Measurements from ENCODE around the gene ITGA6. TPM values are rescaled to one million over a fixed set of nuclear protein-coding genes. Genes with fewer than 3 reads are reported as not detected.

The ITGA6 gene
- total and polyA plus RNA-seq, 7 donors: 16.4 to 46.5 (median 25.9) TPM

DNA sequence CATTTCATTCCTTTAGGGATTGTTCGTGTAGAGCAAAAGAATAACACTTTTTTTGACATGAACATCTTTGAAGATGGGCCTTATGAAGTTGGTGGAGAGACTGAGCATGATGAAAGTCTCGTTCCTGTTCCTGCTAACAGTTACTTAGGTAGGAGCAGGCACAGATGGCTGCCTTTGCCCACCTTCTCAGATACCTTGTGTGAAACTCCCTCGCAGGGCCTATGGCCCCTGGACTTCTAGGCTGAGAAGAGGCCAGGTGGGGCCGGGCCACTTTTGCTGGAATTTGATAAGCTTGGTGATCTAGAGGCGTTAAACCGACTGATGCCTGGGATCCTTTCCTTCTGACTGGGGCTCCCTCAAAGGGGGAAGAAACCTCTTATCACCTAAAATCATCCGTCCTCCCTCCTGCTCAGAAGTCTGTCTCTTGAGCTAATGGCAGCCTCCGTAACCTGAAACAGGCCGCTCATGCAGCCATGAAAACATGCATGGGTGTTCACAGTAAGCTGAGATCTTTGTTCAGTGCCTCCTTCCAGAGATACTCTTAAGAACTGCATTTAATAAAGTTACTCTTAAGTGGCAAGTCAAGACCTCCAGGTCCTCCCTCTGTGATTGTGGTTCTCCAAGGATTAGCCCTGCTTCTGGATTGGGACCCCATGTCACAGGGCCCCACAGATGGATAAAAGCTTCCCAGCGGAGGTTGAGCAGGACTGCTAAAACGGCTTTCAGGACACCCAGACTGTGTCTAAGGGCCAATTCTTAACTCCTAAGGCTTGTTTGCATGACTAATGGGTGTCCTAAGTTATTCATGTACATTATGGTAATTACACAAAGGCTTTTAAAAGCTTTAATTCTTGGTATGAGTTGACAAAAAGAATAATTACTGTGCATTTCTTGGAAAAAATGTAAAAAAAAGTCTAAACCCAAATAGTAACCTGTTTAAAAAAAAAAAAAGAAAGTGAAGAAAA is 43.9 kb downstream of the ITGA6 start:
- intact Hi-C loops (cut with DNase I): no loop called here
- WGBS, 3 donors: 83 to 87% (median 85%) methylated on average over 11 of the region's 11 CpGs
- DNase-seq: no peak
- H3K4me3 ChIP-seq: no peak overlapping the region
- peaks cover 0 to 87% of the 10 kb centered on the region in 2 donors for H3K36me3 ChIP-seq (ENCODE audit: insufficient read depth in 1 of 2, low read depth in 1 of 2)
- no peaks in the 10 kb centered on the region for H3K27me3 ChIP-seq (ENCODE audit: insufficient read depth in 3 of 3, low read length in 2 of 3)
- no peak for ATAC-seq
- TF ChIP-seq, protein P1, sequence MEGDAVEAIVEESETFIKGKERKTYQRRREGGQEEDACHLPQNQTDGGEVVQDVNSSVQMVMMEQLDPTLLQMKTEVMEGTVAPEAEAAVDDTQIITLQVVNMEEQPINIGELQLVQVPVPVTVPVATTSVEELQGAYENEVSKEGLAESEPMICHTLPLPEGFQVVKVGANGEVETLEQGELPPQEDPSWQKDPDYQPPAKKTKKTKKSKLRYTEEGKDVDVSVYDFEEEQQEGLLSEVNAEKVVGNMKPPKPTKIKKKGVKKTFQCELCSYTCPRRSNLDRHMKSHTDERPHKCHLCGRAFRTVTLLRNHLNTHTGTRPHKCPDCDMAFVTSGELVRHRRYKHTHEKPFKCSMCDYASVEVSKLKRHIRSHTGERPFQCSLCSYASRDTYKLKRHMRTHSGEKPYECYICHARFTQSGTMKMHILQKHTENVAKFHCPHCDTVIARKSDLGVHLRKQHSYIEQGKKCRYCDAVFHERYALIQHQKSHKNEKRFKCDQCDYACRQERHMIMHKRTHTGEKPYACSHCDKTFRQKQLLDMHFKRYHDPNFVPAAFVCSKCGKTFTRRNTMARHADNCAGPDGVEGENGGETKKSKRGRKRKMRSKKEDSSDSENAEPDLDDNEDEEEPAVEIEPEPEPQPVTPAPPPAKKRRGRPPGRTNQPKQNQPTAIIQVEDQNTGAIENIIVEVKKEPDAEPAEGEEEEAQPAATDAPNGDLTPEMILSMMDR (IDR thresholded peaks at IDR 0.05): no peak
- H3K9me3 ChIP-seq: no peaks in the 10 kb centered on the region
- no peak overlapping the region for H3K27ac ChIP-seq
- H3K4me1 ChIP-seq: no peaks in the 10 kb centered on the region

DNA sequence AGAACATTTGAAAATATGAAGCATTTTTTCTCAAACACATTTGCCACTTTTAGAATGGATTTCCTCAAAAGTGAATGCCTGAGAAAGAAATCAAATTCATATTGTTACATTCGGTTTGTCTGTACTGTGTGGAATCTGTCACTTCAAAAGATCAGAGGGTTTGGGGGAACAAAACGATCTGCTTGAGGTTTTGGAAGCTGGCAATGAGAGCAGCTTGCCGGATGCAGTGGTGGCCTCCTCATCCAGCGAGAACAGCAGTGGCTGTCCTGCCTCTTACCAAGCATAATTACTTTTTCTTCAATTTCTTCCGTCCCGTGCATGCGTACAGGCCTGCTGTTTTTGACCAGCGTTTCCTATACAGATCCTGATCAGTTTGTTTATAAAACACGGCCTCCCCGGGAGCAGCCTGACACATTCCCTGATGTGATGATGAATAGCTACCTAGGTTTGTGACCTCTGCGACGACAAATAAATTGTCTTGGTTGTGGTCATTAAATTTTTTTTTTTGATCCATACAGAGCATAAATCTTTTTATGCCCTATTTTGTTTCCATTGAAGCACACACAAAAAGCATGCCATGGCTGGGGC is 45.2 kb downstream of the ITGA6 start:
- WGBS, 3 donors: 65 to 70% (median 69%) methylated on average over 12 of the region's 12 CpGs
- Histone ChIP-seq H3K27me3 (ENCODE audit: insufficient read depth in 3 of 3, low read length in 2 of 3) (no peaks in the 10 kb centered on the region), H3K27ac (no peak overlapping the region), H3K9me3 (no peaks in the 10 kb centered on the region), H3K4me1 (no peaks in the 10 kb centered on the region), H3K4me3 (no peak overlapping the region), H3K36me3 (ENCODE audit: insufficient read depth in 1 of 2, low read depth in 1 of 2) (peaks cover 0 to 90% of the 10 kb centered on the region in 2 donors)
- ATAC-seq (no peak), DNase-seq (no peak)
- intact Hi-C loops (cut with DNase I): no loop called here
- TF ChIP-seq, protein P1 (IDR thresholded peaks at IDR 0.05): no peak

DNA sequence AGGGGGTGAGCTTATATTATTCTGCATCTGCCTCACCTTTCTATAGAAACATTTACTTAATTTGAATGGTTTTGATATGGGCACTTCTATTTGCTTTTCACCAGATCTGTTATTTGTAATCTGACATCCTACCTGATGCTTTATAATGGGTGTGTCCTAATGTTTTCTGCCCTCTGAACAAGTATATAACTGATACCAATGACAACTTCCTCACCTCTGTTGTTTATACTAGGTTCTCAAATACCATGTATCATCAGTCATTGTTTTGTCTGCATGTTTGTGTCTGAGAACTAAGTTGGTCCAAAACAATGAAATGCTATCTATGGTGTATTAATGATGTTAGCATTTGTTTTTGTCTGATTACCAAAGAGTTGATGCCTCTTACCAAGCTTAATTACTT is 45.8 kb downstream of the ITGA6 start:
- no peaks in the 10 kb centered on the region for H3K4me1 ChIP-seq
- H3K27ac ChIP-seq: no peak overlapping the region
- H3K4me3 ChIP-seq: no peak overlapping the region
- H3K27me3 ChIP-seq (ENCODE audit: insufficient read depth in 3 of 3, low read length in 2 of 3): no peaks in the 10 kb centered on the region
- TF ChIP-seq, protein P1 (IDR thresholded peaks at IDR 0.05): no peak
- H3K9me3 ChIP-seq: no peaks in the 10 kb centered on the region
- DNase-seq (no peak), ATAC-seq (no peak)
- H3K36me3 ChIP-seq (ENCODE audit: insufficient read depth in 1 of 2, low read depth in 1 of 2): peaks cover 0 to 90% of the 10 kb centered on the region in 2 donors
- intact Hi-C loops (cut with DNase I): no loop called here

DNA sequence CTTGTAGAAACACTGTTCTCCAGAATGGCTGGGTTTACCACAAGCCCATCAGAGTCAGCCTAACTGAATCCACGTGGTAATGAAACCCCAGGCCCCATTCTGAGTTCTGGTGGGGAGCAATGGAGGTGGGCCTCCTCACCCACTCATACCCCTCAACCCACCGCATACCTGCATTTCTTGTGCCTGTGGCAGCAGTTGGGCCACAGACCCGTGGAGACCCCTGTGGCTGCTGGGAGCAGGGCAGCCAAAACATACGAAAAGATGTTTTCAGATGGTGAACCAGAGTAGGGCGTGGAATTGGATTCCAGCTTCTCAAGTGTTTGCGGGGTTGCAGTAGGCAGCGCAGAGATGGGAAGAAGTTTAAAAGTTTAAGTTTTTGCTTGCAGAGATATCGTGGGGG is 51.0 kb downstream of the ITGA6 start:
- H3K27ac ChIP-seq: no peak overlapping the region
- H3K4me1 ChIP-seq: peaks cover 4% of the 10 kb centered on the region
- 84 to 93% (median 89%) methylated on average over 8 of the region's 8 CpGs for WGBS, 3 donors
- no peaks in the 10 kb centered on the region for H3K9me3 ChIP-seq
- TF ChIP-seq, protein P1 (IDR thresholded peaks at IDR 0.05): no peak
- ATAC-seq (no peak), DNase-seq (no peak)
- intact Hi-C loops (cut with DNase I): no loop called here
- H3K27me3 ChIP-seq (ENCODE audit: insufficient read depth in 3 of 3, low read length in 2 of 3): no peaks in the 10 kb centered on the region
- no peak overlapping the region for H3K4me3 ChIP-seq
- peaks cover 0 to 74% of the 10 kb centered on the region in 2 donors for H3K36me3 ChIP-seq (ENCODE audit: insufficient read depth in 1 of 2, low read depth in 1 of 2)

Measured in psoas muscle (tissue), 8 donors.